ENCODE measurements around the gene PCBP3.

The PCBP3 gene

DNA sequence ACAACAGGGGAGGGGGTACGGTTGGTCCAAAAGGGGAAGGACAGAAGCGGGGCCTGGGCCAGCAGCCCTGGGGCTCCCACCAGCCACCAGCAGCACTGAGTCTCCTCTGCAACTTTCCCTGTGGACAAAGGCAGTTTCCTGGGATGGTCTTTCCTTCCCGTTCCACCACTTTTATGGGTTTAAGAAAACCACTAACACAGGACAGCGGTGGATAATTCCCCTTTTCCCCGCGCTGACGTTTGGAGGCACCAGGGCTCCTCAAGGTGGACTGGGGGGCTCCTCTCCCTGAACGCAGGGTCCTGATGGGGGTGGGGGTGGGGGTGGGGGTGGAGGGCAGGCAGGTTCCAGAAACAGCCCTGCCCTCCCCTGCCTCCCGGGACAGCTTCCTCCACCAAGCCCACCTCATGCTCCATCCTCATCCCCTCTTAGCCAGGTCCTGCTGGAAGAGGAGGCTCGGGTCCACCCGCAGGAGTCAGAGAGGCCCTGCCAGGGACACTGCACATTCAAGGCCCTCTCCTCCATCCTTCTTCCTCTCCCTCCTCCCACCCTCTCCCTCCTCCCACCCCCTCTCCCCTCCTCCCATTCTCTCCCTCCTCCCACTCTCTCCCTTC, 333.3 kb downstream of the PCBP3 start:
- no peak for TF ChIP-seq Cebpa-rat (IDR thresholded peaks at IDR 0.05)
- peaks cover 53 to 77% (median 59%) of the 10 kb centered on the region in 11 experiments for H3K27me3 ChIP-seq
- no peak overlapping the region for H3K9ac ChIP-seq
- H3K9me3 ChIP-seq (replicated peaks in 1 of 11) = no peaks in the 10 kb centered on the region
- no peak overlapping the region for H3K4me2 ChIP-seq
- no peak overlapping the region for H3K4me3 ChIP-seq
- peaks cover 0 to 26% (median 7%) of the 10 kb centered on the region in 11 experiments; a peak in 9 of 22 replicates for H4K20me1 ChIP-seq
- H3K27ac ChIP-seq = no peak overlapping the region
- H3K4me1 ChIP-seq = peaks cover 38 to 69% (median 58%) of the 10 kb centered on the region in 10 experiments
- H3K36me3 ChIP-seq = no peaks in the 10 kb centered on the region

DNA sequence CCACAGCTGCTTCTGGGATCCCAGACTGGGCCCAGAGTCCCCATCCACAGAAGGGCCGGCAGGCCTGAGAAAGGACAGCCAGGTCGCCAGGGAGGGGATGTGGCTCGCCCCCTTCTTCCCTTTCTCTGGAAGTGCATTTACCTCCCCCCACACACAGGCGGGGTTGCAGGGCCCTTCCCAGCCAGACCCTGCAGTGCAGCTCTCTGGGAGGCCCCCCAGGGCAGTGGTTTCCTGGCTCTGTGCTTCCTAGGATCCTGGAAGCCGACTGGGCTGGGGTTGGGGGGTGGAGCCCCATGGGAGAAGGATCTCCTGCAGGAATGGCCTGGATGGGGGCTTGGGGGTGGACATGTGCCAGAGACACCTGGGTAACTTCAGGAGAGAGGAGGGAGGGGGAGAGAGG, 333.9 kb downstream of the PCBP3 start:
- Histone ChIP-seq H3K4me1 (peaks cover 42 to 69% (median 60%) of the 10 kb centered on the region in 10 experiments), H3K9ac (no peak overlapping the region)

DNA sequence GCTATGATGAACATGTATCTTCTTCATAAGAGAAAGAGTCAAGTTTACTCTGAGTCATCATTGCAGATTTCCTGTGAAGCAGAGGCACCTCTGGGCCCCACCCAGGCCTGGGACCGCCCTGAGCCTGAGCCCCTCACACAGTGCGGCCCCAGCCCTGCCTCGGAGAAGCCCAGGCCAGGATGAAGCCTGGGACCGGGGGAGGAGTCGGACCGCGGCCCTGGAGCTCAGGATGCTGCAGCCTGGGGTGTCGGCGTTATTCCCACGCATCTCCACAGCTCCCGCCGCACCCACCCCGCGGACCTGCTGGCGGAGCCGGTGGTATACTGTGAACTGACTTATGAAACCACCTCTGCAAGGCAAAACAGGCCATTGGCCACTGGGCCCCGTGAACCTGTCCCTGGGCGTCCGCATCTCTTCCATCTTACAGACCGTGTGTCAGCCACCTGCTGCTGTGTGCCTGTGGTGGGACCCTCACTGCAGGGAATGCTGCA, 335.7 kb downstream of the PCBP3 start:
- Histone ChIP-seq H3K9me3 (replicated peaks in 1 of 11) (no peaks in the 10 kb centered on the region), H3K27ac (no peak overlapping the region), H3K9ac (no peak overlapping the region), H3K4me1 (peaks cover 33 to 61% (median 51%) of the 10 kb centered on the region in 10 experiments), H3K27me3 (peaks cover 46 to 76% (median 57%) of the 10 kb centered on the region in 11 experiments), H3K36me3 (no peaks in the 10 kb centered on the region), H3K4me2 (peak overlapping the region in 8 of 11 experiments; percentile 5 to 65 (median 32); a peak in 10 of 22 replicates), H4K20me1 (peaks cover 0 to 35% (median 12%) of the 10 kb centered on the region in 11 experiments; a peak in 13 of 22 replicates), H3K4me3 (no peak overlapping the region)
- TF ChIP-seq Cebpa-rat (IDR thresholded peaks at IDR 0.05) = no peak

More for the DNA sequence above, 333.9 kb downstream of the PCBP3 start:
- Histone ChIP-seq H3K9me3 (replicated peaks in 1 of 11) (no peaks in the 10 kb centered on the region), H3K4me2 (peak overlapping the region in 1 of 11 experiments; percentile 38; a peak in 5 of 22 replicates), H3K4me3 (no peak overlapping the region), H4K20me1 (peaks cover 0 to 24% (median 8%) of the 10 kb centered on the region in 11 experiments; a peak in 13 of 22 replicates), H3K27me3 (peaks cover 53 to 77% (median 59%) of the 10 kb centered on the region in 11 experiments), H3K27ac (no peak overlapping the region), H3K36me3 (no peaks in the 10 kb centered on the region)
- TF ChIP-seq Cebpa-rat (IDR thresholded peaks at IDR 0.05) = no peak

DNA sequence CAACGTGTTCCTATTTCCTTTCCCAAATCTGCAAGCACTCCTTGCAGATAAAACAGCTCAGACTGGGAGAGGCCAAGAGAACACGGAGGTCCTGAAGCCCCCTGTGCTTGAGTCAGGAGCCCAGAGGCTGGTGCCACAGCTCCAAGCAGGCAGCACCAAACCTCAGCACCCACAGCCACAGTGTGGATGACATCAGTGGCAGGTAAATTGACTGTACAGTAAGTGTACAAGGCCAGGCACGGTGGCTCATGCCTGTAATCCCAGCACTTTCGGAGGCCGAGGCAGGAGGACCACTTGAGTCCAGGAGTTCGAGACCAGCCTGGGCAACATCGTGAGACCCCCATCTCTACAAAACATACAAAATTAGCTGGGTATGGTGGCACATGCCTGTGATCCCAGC, 336.1 kb downstream of the PCBP3 start:
- H3K4me2 ChIP-seq = peak overlapping the region in 2 of 11 experiments; percentile 58 to 65; a peak in 3 of 22 replicates
- no peak overlapping the region for H3K4me3 ChIP-seq
- H4K20me1 ChIP-seq = peaks cover 0 to 30% (median 12%) of the 10 kb centered on the region in 11 experiments; a peak in 14 of 22 replicates
- no peak for TF ChIP-seq Cebpa-rat (IDR thresholded peaks at IDR 0.05)
- H3K27ac ChIP-seq = no peak overlapping the region
- H3K9me3 ChIP-seq (replicated peaks in 1 of 11) = no peaks in the 10 kb centered on the region
- H3K27me3 ChIP-seq = peaks cover 46 to 76% (median 55%) of the 10 kb centered on the region in 11 experiments
- no peak overlapping the region for H3K9ac ChIP-seq
- peaks cover 29 to 56% (median 47%) of the 10 kb centered on the region in 10 experiments for H3K4me1 ChIP-seq
- H3K36me3 ChIP-seq = no peaks in the 10 kb centered on the region

DNA sequence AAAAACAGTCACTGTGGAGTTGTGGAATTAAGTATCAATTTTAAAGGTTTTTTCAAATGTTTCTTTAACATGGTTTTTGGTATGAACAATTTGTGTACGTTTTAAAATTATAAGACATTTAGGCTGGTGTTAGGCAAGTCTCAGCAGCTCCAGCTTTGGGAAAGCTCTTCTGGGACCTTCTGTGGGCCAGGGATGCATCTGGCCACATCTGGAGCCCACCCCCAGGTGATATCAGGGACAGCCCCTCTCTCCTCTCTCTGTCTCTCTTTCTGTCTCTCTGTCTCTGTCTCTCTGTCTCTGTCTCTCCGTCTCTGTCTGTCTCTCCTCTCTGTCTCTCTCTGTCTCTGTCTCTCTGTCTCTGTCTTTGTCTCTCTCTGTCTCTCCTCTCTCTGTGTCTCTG, 336.7 kb downstream of the PCBP3 start:
- peaks cover 40 to 69% (median 51%) of the 10 kb centered on the region in 11 experiments for H3K27me3 ChIP-seq
- H3K4me1 ChIP-seq = peaks cover 22 to 50% (median 41%) of the 10 kb centered on the region in 10 experiments
- no peak overlapping the region for H3K27ac ChIP-seq
- H3K36me3 ChIP-seq = no peaks in the 10 kb centered on the region
- H3K4me2 ChIP-seq = peak overlapping the region in 1 of 11 experiments; percentile 84; a peak in 1 of 22 replicates
- H3K9me3 ChIP-seq (replicated peaks in 1 of 11) = no peaks in the 10 kb centered on the region
- no peak overlapping the region for H3K4me3 ChIP-seq
- H3K9ac ChIP-seq = no peak overlapping the region
- H4K20me1 ChIP-seq = peaks cover 0 to 24% (median 10%) of the 10 kb centered on the region in 11 experiments; a peak in 13 of 22 replicates
- no peak for TF ChIP-seq Cebpa-rat (IDR thresholded peaks at IDR 0.05)

DNA sequence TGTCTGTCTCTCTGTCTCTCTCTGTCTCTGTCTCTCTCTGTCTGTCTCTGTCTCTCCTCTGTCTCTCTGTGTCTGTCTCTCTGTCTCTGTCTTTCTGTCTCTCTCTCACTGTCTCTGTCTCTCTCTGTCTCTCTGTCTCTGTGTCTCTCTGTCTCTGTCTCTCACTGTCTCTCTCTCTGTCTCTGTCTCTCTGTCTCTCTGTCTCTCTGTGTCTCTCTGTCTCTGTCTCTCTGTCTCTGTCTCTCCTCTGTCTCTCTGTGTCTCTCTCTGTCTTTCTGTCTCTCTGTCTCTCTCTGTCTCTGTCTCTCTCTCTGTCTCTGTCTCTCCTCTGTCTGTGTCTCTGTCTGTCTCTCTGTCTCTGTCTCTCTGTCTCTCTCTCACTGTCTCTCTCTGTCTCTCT, 337.2 kb downstream of the PCBP3 start:
- Histone ChIP-seq H3K36me3 (no peaks in the 10 kb centered on the region), H3K4me3 (peak overlapping the region; percentile 39 to 61 (median 46); a peak in 14 of 20 replicates), H3K4me1 (peaks cover 22 to 52% (median 40%) of the 10 kb centered on the region in 10 experiments), H3K4me2 (peak overlapping the region; percentile 63 to 92 (median 83)), H3K27me3 (peaks cover 36 to 69% (median 47%) of the 10 kb centered on the region in 11 experiments), H3K9me3 (replicated peaks in 1 of 11) (no peaks in the 10 kb centered on the region), H3K9ac (peak overlapping the region; percentile 13 to 72 (median 64); a peak in 18 of 22 replicates), H4K20me1 (peaks cover 0 to 24% (median 10%) of the 10 kb centered on the region in 11 experiments; a peak in 13 of 22 replicates), H3K27ac (peak overlapping the region in 9 of 11 experiments; percentile 21 to 64 (median 38); a peak in 15 of 22 replicates)
- no peak for TF ChIP-seq Cebpa-rat (IDR thresholded peaks at IDR 0.05)

DNA sequence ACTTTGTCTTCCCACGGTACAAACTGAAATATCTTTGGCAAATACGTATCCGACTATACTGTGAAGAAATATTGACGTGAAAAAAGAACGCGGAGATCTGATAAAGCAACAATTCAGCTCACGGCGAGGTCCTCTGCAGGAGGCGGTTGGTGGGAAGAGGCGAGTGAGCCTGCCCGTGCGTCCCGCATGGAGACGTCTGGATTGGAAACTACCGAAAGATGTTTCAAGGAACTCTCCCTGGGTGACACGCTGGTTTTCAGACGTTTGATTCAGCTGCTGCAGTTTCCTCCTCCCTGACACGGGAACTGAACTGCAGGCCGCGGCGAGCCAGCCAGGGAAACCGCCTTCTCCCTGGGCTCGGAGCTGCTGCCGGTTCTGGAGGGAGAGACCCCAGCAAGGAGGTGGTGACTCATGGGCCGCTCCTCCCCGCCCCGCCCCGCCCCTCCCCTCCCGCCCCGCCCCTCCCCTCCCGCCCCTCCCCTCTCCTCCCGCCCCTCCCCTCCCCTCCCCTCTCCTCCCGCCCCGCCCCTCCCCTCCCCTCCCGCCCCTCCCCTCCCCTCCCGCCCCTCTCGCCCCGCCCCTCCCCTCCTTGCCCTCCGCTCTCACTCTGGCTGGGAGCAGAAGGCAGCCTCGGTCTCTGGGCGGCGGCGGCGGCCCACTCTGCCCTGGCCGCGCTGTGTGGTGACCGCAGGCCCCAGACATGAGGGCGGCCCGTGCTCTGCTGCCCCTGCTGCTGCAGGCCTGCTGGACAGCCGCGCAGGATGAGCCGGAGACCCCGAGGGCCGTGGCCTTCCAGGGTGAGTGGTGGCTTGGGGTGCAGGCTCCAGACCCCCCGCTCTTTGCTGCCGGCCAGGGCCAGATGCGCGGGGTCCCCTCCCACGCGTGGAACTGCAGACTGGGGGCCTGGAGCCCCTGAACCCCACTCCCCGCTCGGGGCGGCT, 337.9 kb downstream of the PCBP3 start, which contains the start of gene COL6A1:
COL6A1 (plus strand) TSS at position 620 of the 941 bp plus-strand sequence; CDS start at position 701, 81 bp downstream.
- Histone ChIP-seq H3K4me2 (peak within 1 kb of the TSS; percentile 97 to 100 (median 99)), H3K27ac (peak within 1 kb of the TSS in 10 of 11 experiments; percentile 21 to 64 (median 40); a peak in 17 of 22 replicates), H3K4me3 (peak within 1 kb of the TSS; percentile 55 to 71 (median 62)), H3K9ac (peak within 1 kb of the TSS; percentile 51 to 79 (median 74); a peak in 21 of 22 replicates), H3K27me3 (peaks cover 29 to 69% (median 45%) of the 10 kb centered on the region in 11 experiments), H3K36me3 (no peaks in the 10 kb centered on the region), H3K4me1 (peaks cover 22 to 58% (median 43%) of the 10 kb centered on the region in 10 experiments), H4K20me1 (peaks cover 0 to 24% (median 10%) of the 10 kb centered on the region in 11 experiments; a peak in 13 of 22 replicates), H3K9me3 (replicated peaks in 1 of 11) (no peaks in the 10 kb centered on the region)
- TF ChIP-seq Cebpa-rat (IDR thresholded peaks at IDR 0.05) = no peak

DNA sequence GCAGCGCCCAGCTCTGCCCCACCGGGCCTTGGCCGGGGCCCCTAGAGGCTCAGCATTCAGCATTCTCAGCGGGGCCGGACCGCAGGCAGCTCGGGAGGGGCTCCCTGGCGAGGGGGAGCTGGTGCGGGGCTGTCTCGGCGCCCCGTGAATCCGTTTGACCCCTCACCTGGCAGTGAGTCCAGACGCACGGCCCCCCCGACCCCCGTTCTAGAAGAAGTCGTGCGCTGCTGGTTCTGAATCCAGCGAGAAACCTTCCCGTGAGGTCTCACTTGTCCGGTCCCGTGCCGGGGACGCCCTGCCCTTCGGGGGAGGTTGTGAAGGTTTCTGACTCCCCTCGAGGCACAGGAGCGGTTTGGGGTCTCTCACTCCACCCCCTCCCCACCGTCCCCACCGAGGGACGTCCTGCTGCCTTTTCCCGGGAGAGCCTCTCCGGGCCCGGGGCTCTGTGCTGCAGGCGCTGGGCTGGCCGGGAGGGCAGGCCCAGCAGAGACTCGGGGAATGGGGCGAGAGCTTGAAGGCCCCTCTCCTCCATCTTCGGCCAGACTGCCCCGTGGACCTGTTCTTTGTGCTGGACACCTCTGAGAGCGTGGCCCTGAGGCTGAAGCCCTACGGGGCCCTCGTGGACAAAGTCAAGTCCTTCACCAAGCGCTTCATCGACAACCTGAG, 338.7 kb downstream of the PCBP3 start:
- H4K20me1 ChIP-seq = peaks cover 0 to 24% (median 10%) of the 10 kb centered on the region in 11 experiments; a peak in 13 of 22 replicates
- no peaks in the 10 kb centered on the region for H3K36me3 ChIP-seq
- H3K9ac ChIP-seq = peak overlapping the region; percentile 51 to 79 (median 74); a peak in 21 of 22 replicates
- H3K4me2 ChIP-seq = peak overlapping the region; percentile 97 to 100 (median 99)
- peak overlapping the region; percentile 55 to 71 (median 62) for H3K4me3 ChIP-seq
- peaks cover 22 to 54% (median 43%) of the 10 kb centered on the region in 10 experiments for H3K4me1 ChIP-seq
- TF ChIP-seq Cebpa-rat (IDR thresholded peaks at IDR 0.05) = no peak
- H3K9me3 ChIP-seq (replicated peaks in 1 of 11) = no peaks in the 10 kb centered on the region
- peaks cover 22 to 65% (median 41%) of the 10 kb centered on the region in 11 experiments for H3K27me3 ChIP-seq
- peak overlapping the region in 5 of 11 experiments; percentile 26 to 55 (median 35); a peak in 5 of 22 replicates for H3K27ac ChIP-seq
